ENCODE measurements around the gene SLC22A6. TPM values are rescaled to one million over a fixed set of nuclear protein-coding genes. Genes with fewer than 3 reads are reported as not detected.

SLC22A6 gene
- total RNA-seq, 1 donor from 2014 or later, result not detected

DNA sequence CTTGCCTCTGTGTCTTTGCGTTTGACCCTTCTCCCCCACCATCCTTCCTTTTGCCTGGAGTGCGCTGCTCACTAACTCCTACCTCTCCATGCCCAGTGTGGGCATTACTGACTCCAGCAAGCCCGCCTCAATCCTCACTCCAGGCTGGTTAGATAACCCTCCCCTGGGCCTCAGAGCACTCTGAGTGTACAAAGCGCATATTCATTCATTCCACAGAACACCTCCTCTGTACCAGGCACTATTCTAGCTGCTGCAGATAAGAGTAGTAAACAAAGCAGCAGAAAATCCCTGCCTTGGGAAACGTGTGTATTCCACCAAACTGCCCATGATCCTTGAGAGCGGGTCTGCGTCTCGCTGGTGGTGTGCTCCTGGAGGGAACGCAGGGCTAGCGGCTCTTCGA lies 27.7 kb upstream of the SLC22A6 start:
- Mint-ChIP-seq H3K4me1 (ENCODE audit: low read depth) (no peaks in the 10 kb centered on the region), H3K36me3 (ENCODE audit: low read depth) (no peaks in the 10 kb centered on the region), H3K4me3 (ENCODE audit: low read depth) (no peak overlapping the region), H3K9me3 (no peaks in the 10 kb centered on the region), H3K27ac (no peak overlapping the region), H3K27me3 (ENCODE audit: low read depth) (no peaks in the 10 kb centered on the region)
- intact Hi-C loops (cut with micrococcal nuclease), result no loop called here
- DNase-seq (ENCODE audit: low spot score), result no peak

GRCh38 chr11:63010934-63011439 lies 26.2 kb upstream of the SLC22A6 start:
- H3K27ac Mint-ChIP-seq, result no peak overlapping the region

DNA sequence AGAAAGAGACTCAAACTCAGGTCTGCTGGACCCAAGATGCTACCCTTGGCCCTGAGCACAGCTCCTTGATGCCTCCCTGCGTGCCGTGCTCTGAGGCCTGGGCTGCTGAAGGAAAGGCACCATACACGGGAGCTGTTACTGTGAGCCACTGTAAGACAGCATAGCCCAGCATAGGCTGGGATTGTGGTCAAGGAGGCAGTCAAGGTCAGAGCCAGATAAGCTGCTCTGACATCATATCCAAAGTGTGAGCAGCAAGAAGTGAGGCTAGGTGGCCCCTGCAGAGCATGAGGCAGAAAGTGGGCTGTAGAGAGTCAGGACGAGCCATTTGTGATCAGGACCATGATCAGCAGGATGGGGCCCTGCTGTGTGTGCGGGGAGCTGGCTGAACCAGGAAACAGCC lies 23.2 kb upstream of the SLC22A6 start:
- intact Hi-C loops (cut with micrococcal nuclease), result no loop called here
- Mint-ChIP-seq H3K27me3 (ENCODE audit: low read depth) (peaks cover 10% of the 10 kb centered on the region), H3K9me3 (no peaks in the 10 kb centered on the region), H3K4me3 (ENCODE audit: low read depth) (no peak overlapping the region), H3K36me3 (ENCODE audit: low read depth) (no peaks in the 10 kb centered on the region), H3K4me1 (ENCODE audit: low read depth) (no peaks in the 10 kb centered on the region), H3K27ac (no peak overlapping the region)
- DNase-seq (ENCODE audit: low spot score), result no peak

More at GRCh38 chr11:63010934-63011439, 26.2 kb upstream of the SLC22A6 start:
- no peaks in the 10 kb centered on the region for H3K4me1 Mint-ChIP-seq (ENCODE audit: low read depth)
- H3K36me3 Mint-ChIP-seq (ENCODE audit: low read depth), result no peaks in the 10 kb centered on the region
- H3K27me3 Mint-ChIP-seq (ENCODE audit: low read depth), result no peaks in the 10 kb centered on the region
- H3K9me3 Mint-ChIP-seq, result no peaks in the 10 kb centered on the region
- intact Hi-C loops (cut with micrococcal nuclease), result no loop called here
- no peak for DNase-seq (ENCODE audit: low spot score)
- H3K4me3 Mint-ChIP-seq (ENCODE audit: low read depth), result no peak overlapping the region

- H3K36me3 Mint-ChIP-seq (ENCODE audit: low read depth), result no peaks in the 10 kb centered on the region
- no peaks in the 10 kb centered on the region for H3K9me3 Mint-ChIP-seq
- H3K27ac Mint-ChIP-seq, result no peak overlapping the region
- H3K4me3 Mint-ChIP-seq (ENCODE audit: low read depth), result no peak overlapping the region
- DNase-seq (ENCODE audit: low spot score), result no peak
- H3K4me1 Mint-ChIP-seq (ENCODE audit: low read depth), result no peaks in the 10 kb centered on the region
- peaks cover 19% of the 10 kb centered on the region for H3K27me3 Mint-ChIP-seq (ENCODE audit: low read depth)
- intact Hi-C loops (cut with micrococcal nuclease), result no loop called here
These were observed 16.7 kb upstream of the SLC22A6 start for GRCh38 chr11:63001456-63001855.

GRCh38 chr11:62999649-63000048 lies 14.9 kb upstream of the SLC22A6 start:
- Mint-ChIP-seq H3K9me3 (no peaks in the 10 kb centered on the region), H3K36me3 (ENCODE audit: low read depth) (no peaks in the 10 kb centered on the region), H3K4me1 (ENCODE audit: low read depth) (no peaks in the 10 kb centered on the region), H3K4me3 (ENCODE audit: low read depth) (no peak overlapping the region), H3K27me3 (ENCODE audit: low read depth) (peaks cover 12% of the 10 kb centered on the region), H3K27ac (no peak overlapping the region)
- no peak for DNase-seq (ENCODE audit: low spot score)
- intact Hi-C loops (cut with micrococcal nuclease), result no loop called here

- no peak overlapping the region for H3K27ac Mint-ChIP-seq
- no peak overlapping the region for H3K4me3 Mint-ChIP-seq (ENCODE audit: low read depth)
- intact Hi-C loops (cut with micrococcal nuclease), result no loop called here
- no peaks in the 10 kb centered on the region for H3K9me3 Mint-ChIP-seq
- H3K27me3 Mint-ChIP-seq (ENCODE audit: low read depth), result peaks cover 9% of the 10 kb centered on the region
- H3K36me3 Mint-ChIP-seq (ENCODE audit: low read depth), result no peaks in the 10 kb centered on the region
- DNase-seq (ENCODE audit: low spot score), result no peak
- no peaks in the 10 kb centered on the region for H3K4me1 Mint-ChIP-seq (ENCODE audit: low read depth)
These were observed 14.4 kb upstream of the SLC22A6 start for GRCh38 chr11:62999156-62999555.

DNA sequence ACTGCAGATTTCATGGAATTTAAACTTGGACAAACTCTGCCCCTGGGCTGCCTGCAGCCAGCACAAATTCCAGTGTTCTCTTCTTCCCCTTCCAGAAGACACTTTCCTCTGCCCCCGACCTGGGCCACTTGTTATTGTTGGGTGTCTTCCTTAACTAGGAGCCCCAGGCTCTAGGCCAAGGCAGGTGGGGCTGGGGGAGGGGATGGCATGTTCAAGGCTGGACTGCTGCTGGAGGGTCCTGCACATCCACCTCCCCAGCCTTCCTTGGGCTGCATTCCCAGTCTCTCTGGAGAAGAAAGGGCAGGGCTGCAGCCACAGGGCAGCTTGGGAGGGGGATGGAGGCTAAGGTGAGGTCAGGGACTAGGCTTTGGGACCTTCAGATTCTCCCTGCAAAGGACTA lies 11.5 kb upstream of the SLC22A6 start:
- Mint-ChIP-seq H3K4me3 (ENCODE audit: low read depth) (no peak overlapping the region), H3K27ac (no peak overlapping the region), H3K4me1 (ENCODE audit: low read depth) (no peaks in the 10 kb centered on the region), H3K27me3 (ENCODE audit: low read depth) (peaks cover 4% of the 10 kb centered on the region), H3K36me3 (ENCODE audit: low read depth) (no peaks in the 10 kb centered on the region), H3K9me3 (no peaks in the 10 kb centered on the region)
- intact Hi-C loops (cut with micrococcal nuclease), result no loop called here
- DNase-seq (ENCODE audit: low spot score), result no peak

DNA sequence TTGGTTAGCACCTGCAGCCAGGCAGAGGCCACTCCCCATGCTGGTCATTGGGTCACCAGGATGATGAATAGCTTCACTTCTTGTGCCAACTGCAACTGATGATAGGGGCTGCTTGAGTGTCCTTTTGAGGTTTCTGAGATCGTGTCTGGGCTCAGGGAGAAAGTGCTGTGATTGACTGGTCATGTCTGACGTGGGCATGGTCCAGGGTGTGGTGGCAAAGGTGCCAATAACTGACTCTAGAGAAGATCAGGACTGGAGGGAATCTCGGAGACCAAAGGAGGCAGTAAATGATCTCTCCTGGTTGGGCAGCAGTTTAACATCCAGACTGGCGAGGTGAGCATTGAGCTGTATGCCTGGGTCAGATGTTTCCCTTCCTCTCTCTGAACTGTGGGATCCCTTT lies 10.0 kb upstream of the SLC22A6 start:
- no peak overlapping the region for H3K4me3 Mint-ChIP-seq (ENCODE audit: low read depth)
- DNase-seq (ENCODE audit: low spot score), result no peak
- H3K4me1 Mint-ChIP-seq (ENCODE audit: low read depth), result no peaks in the 10 kb centered on the region
- peaks cover 4% of the 10 kb centered on the region for H3K27me3 Mint-ChIP-seq (ENCODE audit: low read depth)
- no peaks in the 10 kb centered on the region for H3K9me3 Mint-ChIP-seq
- H3K36me3 Mint-ChIP-seq (ENCODE audit: low read depth), result no peaks in the 10 kb centered on the region
- H3K27ac Mint-ChIP-seq, result no peak overlapping the region
- intact Hi-C loops (cut with micrococcal nuclease), result no loop called here

DNA sequence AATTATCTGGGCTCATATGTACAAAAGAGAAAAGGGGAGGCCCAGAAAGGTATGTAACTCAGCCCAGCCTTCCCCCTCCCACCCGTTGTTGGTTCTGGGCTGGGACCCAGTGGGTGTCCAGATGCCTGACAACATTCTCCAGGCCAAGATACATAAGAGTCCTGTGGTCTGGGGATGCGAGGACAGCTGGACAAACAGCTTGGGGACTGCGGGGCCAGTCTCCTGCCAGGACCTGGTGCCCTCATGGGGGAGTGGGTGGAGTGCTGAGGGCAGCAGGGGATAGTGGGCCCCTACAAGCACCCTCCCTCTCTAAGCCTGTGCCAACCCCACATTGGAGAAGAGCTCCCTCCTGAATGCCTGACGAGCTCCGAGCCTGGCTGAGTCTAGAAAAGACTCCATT lies 3.5 kb upstream of the SLC22A6 start:
- no peaks in the 10 kb centered on the region for H3K9me3 Mint-ChIP-seq
- no peak overlapping the region for H3K4me3 Mint-ChIP-seq (ENCODE audit: low read depth)
- H3K27ac Mint-ChIP-seq, result no peak overlapping the region
- intact Hi-C loops (cut with micrococcal nuclease), result no loop called here
- DNase-seq (ENCODE audit: low spot score), result no peak
- no peaks in the 10 kb centered on the region for H3K4me1 Mint-ChIP-seq (ENCODE audit: low read depth)
- no peaks in the 10 kb centered on the region for H3K36me3 Mint-ChIP-seq (ENCODE audit: low read depth)
- H3K27me3 Mint-ChIP-seq (ENCODE audit: low read depth), result no peaks in the 10 kb centered on the region

DNA sequence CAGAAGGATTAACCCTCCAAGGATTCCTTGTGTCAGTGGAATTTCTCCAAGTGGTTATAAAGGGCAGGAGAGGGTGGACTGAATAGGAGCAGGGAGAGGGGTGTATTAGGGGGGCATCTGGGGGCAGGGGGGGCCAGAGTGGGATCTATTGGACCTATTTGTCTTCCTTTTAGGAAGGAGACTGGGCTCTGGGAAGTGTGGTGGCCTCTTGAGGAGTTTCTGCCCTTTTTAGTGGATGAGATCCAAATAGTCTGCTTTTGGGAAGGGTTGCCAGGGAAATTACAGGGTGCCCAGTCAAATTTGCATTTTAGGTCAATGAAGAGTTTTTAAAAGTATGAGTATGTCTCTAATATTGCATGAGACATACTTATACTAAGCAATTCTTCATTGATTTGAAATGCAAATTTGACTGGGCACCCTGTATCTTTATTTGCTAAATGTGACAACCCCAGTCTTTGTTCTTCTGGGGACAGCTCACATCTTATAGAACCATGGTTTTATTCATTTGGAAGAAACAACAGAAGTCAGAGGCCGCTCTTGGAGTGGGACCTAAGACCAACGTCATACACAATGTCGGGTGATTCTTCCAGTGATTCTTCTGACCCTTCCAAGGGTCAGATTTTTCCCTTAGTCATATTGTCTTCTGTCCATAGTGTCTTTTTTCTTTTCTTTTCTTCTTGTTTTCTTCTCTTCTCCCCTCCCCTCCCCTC lies 429 bp upstream of the SLC22A6 start:
- H3K4me1 Mint-ChIP-seq (ENCODE audit: low read depth), result no peaks in the 10 kb centered on the region
- no peaks in the 10 kb centered on the region for H3K36me3 Mint-ChIP-seq (ENCODE audit: low read depth)
- no peaks in the 10 kb centered on the region for H3K9me3 Mint-ChIP-seq
- H3K4me3 Mint-ChIP-seq (ENCODE audit: low read depth), result no peak overlapping the region
- no peaks in the 10 kb centered on the region for H3K27me3 Mint-ChIP-seq (ENCODE audit: low read depth)
- no peak for DNase-seq (ENCODE audit: low spot score)
- intact Hi-C loops (cut with micrococcal nuclease), result no loop called here
- no peak overlapping the region for H3K27ac Mint-ChIP-seq

DNA sequence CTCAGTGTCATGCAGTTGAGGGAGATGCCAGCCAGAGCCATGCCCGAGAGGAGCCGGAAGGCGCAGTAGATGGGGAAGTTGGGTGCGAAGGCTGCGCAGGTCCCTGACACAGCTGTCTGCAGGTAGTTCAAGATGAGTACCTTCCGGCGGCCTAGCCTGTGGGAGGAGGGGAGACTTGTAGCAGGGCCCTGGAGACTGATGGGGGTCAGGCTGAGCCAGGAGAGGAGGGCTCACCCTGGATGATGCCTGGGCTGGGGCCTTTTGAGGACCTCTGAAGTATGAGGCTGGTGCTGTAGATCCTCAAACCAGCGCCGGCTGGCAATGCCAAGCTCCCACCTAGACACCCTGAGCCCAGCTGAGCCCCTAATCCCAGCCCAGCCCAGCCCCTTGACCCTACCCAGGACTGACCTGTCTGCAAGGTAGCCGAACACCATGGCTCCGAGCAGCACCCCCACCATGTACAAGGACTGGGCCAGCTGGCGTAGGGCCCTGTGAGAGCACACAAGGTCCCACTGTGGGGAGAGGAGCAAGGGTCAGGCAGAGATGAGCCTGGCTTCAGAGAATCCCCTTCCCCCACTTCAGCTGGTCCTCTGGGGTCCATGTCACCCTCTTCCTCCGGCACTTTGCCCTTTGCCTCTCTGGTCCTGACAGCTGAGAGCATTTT lies 1.1 kb downstream of the SLC22A6 start:
- H3K36me3 Mint-ChIP-seq (ENCODE audit: low read depth), result no peaks in the 10 kb centered on the region
- no peak overlapping the region for H3K27ac Mint-ChIP-seq
- no peak overlapping the region for H3K4me3 Mint-ChIP-seq (ENCODE audit: low read depth)
- intact Hi-C loops (cut with micrococcal nuclease), result no loop called here
- no peak for DNase-seq (ENCODE audit: low spot score)
- no peaks in the 10 kb centered on the region for H3K4me1 Mint-ChIP-seq (ENCODE audit: low read depth)
- no peaks in the 10 kb centered on the region for H3K9me3 Mint-ChIP-seq
- no peaks in the 10 kb centered on the region for H3K27me3 Mint-ChIP-seq (ENCODE audit: low read depth)

- DNase-seq (ENCODE audit: low spot score), result no peak
- no peaks in the 10 kb centered on the region for H3K27me3 Mint-ChIP-seq (ENCODE audit: low read depth)
- H3K4me1 Mint-ChIP-seq (ENCODE audit: low read depth), result no peaks in the 10 kb centered on the region
- no peaks in the 10 kb centered on the region for H3K9me3 Mint-ChIP-seq
- H3K36me3 Mint-ChIP-seq (ENCODE audit: low read depth), result no peaks in the 10 kb centered on the region
- intact Hi-C loops (cut with micrococcal nuclease), result no loop called here
- no peak overlapping the region for H3K4me3 Mint-ChIP-seq (ENCODE audit: low read depth)
- H3K27ac Mint-ChIP-seq, result no peak overlapping the region
These were observed 3.0 kb downstream of the SLC22A6 start for GRCh38 chr11:62981743-62982142.

GRCh38 chr11:62980133-62980760 lies 4.5 kb downstream of the SLC22A6 start:
- Mint-ChIP-seq H3K36me3 (ENCODE audit: low read depth) (no peaks in the 10 kb centered on the region), H3K4me3 (ENCODE audit: low read depth) (no peak overlapping the region), H3K27me3 (ENCODE audit: low read depth) (no peaks in the 10 kb centered on the region), H3K27ac (no peak overlapping the region), H3K4me1 (ENCODE audit: low read depth) (no peaks in the 10 kb centered on the region), H3K9me3 (no peaks in the 10 kb centered on the region)
- DNase-seq (ENCODE audit: low spot score), result no peak
- intact Hi-C loops (cut with micrococcal nuclease), result no loop called here
